ENCODE results near the gene SCG3.

Gene SCG3

DNA sequence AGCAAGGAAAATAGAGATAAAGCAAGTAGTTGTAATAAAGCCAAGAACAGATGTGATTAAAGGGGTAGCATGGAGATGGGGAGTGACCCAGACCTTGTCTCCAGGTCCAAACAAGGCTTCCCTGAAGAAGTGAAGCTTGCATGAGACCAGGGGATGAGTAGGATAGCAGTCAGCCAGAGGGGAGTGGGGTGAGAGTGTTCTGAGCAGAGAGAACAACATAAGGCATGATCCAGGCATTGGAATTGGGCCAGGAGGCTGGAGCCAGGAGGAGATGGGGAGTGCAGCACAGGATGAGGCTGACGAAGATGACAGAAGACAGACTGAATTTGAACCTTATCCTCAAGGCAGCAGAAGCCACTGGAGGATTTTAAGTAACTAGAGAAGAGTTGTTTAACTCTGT lies 77.3 kb downstream of the SCG3 start:
- no peak for DNase-seq (ENCODE audit: low spot score)

DNA sequence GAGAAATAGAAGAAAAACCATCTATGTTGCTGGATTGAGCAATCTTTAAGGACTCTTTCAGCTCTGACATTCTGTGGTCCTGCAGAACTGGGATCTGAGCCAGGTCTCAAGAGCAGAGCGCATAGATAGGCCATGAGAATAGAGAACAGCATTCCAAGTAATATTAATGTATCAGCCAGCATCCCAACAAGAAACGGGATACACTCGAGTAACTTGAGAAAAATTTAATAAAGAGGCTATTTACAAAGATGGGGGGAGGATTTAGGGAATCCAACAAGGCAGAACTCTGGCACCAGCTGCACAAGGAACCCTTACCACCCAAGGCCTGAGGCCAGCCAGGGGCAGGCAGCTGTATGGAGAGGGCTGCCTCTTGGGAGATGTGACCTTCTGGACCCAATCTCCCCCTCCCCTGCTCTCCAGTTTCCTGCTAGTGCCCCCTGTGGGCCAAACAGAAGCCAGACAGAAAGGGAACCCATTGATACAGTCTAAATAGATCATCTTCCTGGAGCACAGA lies 78.3 kb downstream of the SCG3 start:
- DNase-seq (ENCODE audit: low spot score), result peak; percentile 22

DNA sequence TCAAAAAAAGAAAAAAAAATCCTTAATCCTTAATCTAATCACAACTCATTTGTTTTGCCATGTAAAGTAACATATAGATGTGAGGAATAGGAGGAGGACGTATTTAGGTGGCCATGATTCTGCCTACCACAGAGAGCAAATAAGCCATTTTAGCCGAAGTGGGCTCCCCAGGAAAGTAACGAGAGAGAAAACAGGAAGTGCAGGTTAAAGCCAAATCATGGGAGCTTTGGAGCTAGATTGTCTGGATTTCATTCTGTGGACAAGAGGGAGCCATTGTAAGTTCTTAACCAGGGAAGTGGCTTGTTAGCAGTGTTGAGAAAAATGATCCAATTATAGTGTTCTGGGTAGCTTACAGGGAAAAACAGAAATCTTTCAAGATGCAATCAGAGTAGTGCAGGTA lies 79.5 kb downstream of the SCG3 start:
- DNase-seq (ENCODE audit: low spot score), result no peak

DNA sequence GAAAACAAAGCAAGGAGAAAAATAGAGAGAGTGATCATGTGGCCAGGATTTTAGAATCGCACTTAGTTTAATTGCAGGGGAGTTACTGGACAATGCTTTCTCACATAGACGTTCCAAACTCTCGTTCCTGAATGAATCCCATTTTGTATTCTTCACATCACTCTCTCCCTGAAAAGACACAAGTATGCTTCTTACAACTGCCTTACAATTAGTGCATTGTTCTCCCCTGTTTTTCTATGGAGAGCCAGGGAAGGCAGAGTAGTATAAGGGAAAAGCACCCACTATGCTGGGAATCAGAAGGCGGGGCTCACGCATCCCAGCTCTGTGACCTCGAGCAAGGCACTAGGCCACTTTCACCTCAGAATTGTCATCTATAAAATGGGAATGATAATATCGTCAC lies 84.4 kb downstream of the SCG3 start:
- DNase-seq (ENCODE audit: low spot score), result no peak

DNA sequence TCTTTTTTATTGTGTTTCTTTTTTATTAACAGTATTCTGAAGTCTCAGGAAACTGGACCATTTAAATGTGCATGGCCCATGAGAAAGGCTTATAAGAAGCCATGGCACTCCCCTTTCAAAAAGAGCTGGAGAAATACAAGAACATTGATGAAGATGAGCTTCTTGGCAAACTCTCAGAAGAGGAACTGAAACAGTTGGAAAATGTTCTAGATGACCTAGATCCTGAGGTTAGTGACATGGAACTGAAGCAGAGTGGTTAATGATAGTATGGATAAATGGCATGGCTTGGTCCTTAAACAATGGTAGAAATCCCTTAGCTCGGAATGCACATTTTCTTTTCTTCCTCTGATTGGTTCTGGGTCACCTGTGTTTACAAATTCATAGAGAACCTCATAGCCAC lies 85.0 kb downstream of the SCG3 start:
- DNase-seq (ENCODE audit: low spot score), result no peak

DNA sequence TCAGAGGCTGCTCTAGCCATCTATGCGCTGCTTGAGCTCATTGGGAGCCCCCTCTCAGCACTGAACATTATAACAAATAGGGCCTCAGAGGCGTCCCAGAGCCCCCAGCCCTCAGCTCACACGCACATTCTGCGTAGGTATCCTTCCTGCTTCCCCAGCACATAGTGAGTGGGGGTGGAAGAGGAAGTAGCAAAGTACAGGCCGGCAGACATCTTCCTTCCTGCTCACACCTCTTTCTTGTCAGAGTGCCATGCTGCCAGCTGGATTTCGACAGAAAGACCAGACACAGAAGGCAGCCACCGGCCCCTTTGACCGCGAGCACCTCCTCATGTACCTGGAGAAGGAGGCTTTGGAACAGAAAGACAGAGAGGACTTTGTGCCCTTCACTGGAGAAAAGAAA lies 86.7 kb downstream of the SCG3 start:
- no peak for DNase-seq (ENCODE audit: low spot score)
